SIG-M5 treated with dmso at 0.1 percent for 504 hours (cell line): ENCODE measurements around the gene UBA1.

ENCODE experiments used
- DNase-seq: peaks from one replicate; lab custom pipeline; 2025; ENCODE audit not compliant: unreplicated experiment; lab: John Stamatoyannopoulos, UW

The UBA1 gene

DNA sequence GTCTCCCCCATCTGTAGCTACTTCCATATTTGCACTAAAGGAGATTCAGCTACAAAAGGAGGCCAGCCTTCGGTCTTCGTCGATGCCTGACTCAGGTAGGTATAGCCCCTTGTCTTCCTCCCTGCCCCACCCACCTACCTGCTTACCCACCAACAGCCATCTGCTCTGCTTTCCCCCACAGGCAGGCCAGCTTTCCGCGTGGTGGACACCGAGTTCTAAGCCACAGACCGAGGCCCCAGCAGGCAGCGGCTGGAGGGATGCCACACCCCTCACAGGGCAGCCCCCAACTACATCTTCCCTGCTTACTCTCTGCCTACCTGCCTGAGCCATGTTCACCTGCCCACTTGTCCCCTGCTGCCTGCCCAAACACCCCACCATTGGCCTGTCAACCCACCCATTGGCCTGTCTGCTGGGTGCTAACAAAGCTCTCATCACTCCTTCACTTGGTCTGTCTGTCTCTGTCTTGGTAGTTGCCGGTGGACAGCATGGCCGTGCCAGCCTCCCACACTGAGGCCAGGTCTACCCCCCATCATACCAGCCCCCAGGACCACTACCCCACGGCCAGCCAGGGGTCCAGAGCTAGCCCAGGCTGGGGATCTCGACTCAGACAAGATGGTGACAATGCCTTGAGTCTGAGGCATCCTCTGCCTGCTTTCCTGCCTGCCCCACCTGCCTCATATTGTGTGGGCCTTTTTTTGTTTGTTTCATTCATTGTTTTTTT is 35.1 kb downstream of the UBA1 start:
- no peak for DNase-seq

DNA sequence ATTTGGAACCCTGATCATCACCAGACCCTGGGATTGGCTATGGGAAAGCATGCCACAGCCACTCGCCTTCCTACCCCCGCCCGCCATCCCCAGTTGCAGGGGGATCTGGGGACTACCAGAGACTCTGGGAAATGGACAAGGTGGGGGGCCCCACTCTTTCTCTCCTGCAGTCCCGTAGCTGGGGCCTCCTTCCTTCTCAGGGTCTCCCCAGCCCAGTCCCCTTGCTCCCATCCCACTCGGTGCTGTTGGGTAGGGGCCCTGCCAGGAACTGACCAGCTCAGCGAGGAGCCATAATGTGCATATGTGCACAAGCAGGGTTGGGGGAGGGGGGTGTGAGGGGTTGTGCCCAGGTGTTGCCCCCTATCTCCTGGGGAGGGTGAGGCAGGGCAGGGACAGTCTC is 35.8 kb downstream of the UBA1 start:
- no peak for DNase-seq

DNA sequence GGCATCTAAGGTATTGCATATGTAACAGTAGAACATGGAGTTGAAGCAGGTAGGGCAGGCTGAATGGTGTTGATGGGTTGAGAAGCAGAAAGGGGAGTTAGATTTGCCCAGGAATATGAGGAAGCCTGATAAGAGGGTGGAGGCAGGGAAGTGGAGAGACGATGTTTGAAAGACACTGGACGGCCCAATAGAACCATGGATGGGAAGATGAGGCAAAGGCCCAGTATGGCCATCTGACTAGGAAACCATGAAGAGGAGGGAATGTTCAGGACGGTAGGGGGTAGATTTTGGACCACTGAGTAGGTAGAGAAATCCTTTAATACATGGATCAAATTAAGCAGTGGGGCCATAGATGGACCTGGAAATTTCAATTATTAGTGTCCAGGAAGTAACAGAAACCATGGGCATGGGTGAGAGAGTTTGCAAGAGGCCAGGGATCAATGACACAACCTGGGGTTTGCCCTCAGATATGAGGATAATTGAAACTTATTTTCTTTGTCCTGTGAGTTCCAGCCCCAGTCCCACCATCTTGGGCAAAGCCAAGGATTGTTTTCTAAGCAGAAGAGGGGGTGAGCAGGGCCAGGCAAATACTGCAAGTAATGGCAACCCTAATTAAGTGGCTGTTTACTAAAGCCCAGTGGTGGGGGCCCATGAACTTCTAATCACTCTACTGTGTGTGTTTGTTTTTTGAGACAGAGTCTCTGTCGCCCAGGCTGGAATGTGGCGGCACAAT is 36.7 kb downstream of the UBA1 start:
- no peak for DNase-seq

DNA sequence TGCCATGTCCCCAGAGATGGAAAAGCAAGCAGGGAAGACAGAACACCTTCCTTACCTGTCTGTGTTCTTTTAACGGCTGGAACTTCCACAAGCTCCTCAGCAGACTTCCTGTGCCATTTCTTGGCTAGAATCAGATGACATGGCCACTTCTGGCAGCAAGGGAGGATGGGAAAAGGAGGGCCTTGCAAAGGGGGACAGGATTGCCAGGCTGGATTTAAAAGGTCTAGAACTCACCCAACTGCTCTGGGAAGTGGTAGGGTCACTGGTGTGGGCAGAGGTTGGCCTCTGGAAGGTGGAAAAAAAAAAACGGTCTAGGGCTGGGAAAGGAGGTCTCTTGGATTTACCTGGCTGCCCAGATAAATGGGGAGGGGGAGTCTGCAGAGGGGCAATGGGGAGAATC is 37.5 kb downstream of the UBA1 start:
- DNase-seq, result no peak

DNA sequence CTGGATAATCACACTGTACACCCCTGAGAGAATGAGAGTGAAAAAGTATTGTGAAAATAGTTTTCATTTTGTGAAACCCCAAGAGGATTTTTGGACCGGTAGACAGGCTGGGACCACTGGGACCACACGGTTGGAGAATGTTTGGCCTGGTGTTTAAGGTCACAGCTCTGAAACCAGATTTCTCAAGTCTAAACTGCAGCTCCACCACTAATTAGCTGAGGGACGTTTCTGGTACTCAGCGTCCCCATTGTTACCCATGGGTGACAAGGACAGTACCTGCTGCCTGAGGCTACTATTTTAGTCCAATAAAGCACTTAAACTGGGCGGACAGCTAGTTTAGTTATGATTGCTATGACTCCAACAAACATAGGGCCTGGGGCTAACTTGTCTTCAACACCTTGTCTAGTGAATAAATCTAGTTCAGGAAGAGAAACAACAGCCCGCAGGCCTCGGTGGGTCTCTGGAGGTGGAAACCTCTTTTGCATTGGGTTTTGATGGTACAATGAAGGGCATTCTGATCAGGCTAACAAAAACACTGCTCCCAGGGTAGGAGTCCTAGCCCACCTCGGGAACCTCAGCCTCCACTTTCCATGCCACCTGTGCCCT is 38.7 kb downstream of the UBA1 start:
- no peak for DNase-seq

DNA sequence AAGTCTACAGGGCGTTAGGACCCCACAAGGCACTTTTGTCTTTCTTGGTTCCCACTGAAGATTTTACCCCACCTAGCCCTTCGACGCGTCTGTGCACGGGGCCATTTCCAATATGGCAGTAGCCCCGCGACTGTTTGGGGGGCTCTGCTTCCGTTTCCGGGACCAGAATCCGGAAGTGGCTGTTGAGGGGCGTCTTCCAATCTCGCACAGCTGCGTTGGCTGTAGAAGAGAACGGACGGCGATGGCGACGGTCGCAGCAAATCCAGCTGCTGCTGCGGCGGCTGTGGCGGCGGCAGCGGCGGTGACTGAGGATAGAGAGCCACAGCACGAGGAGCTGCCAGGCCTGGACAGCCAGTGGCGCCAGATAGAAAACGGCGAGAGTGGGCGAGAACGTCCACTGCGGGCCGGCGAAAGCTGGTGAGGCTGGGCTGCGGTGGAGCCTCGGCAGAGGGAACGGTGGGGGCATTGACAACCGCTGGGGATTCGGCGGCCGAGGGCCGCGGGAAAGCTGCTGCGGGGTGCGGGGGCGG is 39.2 kb downstream of the UBA1 start, which contains the start of gene USP11:
Gene USP11 (plus strand): TSS at position 207 of the 530 bp plus-strand sequence. CDS start 35 bp downstream, at position 242.
- DNase-seq, result peak; percentile 40

DNA sequence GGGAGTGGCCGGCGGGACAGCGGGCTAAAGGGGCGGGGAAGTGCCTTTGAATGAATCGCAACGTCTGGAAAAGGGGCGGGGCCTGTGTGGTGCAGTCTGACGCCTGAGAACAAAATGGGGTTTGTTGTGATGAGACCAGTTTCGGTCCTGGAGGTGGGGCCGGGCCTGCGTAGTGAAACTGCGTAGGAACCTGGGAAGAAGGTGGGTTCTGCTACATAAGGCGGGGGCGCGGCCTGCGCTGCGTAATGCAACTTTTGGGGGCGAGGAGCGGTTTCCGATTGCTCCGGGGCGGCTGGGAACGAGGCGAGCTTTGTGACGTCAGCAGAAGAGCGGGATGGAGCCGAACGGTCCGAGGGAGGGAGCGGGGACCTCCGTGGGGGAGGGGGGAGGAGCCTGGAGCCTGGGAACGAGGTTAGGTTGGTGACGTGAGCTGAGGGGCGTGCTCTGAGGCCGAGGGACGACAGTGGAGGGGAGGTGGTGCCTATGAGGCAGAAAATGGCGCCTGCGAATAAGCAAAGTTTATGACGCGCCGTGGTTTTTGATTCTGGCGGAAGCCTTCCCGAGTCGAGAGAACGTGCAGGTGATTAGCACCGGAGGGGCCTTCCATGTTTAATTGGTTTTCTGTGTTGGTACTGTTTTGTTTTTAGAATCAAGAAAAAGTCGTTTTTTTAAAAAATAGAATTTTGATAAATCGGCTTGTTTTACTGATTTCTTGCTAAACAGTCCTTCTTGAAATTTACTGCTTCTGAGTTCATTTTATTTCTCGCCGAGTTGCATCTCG is 39.9 kb downstream of the UBA1 start:
- DNase-seq, result peak; percentile 96

DNA sequence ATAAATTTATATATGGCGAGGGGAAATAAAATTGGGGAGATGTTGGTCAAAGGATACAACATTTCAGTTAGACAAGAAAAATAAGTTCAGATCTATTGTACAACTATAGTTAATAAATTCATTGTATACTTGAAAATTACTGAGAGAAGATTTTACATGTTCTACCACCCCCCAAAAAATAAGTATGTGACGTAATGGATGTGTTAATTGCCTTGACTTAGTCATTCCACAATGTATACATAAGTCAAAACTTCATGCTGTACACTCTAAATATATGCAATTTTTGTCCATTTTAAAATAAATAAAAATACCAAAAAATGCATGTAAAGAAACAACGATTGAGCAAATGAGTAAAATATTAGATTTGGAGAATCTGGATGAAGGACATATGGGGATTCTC is 41.0 kb downstream of the UBA1 start:
- no peak for DNase-seq

DNA sequence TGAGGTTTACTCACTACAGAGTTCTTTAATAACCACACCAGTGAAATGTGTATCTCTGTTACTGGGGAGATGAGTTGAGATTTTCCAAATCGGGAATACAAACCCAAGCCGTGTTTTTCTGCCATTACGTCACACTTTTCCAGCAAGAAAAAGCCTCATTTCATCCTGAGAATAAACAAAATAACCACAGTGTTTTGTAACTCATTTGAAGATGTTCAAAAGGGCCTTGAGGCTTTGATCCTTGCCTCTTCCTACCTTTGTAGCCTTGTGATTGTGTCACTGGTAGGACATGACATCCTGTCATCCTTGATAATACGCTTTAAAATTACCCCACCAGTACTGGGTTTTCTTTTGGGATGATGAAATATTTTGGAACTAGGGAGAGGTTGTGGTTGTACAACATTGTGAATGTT is 42.1 kb downstream of the UBA1 start:
- DNase-seq, result no peak

DNA sequence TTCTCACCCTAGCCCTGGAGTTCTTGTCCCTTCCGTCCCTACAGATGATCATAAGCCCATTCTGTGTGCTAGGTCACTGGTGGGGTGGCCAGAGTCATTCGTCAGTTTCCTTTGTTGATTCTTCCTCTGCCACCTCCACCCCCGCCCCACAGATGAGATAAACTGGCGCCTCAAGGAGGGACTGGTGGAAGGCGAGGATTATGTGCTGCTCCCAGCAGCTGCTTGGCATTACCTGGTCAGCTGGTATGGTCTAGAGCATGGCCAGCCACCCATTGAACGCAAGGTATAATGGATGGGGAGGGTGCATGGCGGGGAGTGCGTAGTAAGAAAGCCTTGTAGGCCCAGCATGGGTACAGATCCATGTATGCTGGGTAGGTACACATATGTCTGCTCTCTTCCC is 45.6 kb downstream of the UBA1 start:
- no peak for DNase-seq

DNA sequence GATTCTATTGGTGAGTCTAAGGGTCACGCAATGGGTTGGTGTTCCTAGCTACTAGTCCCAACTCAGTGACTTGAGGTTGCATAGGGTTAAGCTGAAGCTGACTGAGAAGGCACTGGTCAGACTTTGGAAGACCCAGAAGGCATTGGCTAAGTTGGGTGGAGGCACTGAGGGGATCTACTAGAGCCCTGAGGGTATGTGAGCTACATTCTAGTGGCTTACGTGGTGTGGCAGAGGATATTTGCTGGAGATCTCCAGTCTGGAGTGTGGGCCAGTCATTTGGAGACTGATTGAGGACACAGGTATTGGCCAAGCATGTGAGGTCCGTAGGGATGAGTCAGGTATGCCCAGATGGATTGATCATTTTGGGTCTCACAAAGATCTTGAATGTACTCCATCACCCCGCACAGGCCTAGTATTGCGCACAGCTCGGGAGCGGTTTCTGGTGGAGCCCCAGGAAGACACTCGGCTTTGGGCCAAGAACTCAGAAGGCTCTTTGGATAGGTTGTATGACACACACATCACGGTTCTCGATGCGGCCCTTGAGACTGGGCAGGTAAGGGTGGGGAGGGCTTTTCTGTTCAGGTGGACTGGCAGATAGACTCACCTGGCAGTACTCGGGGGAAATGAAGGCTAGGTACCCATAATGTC is 46.4 kb downstream of the UBA1 start:
- DNase-seq, result no peak

DNA sequence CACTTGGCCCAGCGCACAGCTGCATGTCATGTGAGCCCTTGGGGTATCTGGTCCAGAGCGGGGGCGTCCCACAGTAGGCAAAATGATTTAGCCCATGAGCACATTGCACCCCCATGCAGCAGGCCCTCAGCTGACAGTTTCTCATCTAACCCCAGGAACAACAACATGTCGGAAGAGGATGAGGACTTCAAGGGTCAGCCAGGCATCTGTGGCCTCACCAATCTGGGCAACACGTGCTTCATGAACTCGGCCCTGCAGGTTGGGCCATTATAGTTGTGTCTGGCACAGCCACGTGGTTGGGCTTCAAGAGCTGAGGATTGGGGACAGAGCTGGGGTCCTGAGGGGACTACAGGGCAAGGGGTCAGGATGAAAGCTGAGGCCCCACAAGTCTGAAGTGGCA is 47.0 kb downstream of the UBA1 start:
- DNase-seq, result no peak

DNA sequence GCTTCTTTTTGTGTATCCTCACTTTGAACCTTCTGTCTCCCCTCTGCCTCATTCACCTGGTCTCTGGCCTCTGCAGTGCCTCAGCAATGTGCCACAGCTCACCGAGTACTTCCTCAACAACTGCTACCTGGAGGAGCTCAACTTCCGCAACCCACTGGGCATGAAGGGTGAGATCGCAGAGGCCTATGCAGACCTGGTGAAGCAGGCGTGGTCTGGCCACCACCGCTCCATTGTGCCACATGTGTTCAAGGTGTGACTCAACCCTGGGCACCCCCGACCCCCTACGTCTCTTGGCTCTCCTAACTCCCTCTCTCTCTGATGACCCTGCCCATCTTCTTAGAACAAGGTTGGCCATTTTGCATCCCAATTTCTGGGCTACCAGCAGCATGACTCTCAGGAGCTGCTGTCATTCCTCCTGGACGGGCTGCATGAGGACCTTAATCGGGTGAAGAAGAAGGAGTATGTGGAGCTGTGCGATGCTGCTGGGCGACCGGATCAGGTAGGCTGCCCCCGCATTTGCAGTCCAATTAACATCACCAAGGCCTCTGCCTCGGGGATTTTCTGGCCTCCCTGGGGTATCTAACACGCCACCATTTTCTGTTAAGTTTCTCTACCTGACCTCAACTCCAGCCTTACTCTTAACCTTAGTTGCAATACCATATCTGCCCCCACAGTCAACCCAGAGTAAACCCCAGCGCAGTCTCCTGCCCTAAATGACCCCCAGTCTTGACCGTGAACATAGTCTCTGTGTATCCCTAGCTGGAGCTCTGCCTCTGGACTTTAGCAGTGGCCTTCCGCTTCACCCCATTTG is 47.8 kb downstream of the UBA1 start:
- no peak for DNase-seq

DNA sequence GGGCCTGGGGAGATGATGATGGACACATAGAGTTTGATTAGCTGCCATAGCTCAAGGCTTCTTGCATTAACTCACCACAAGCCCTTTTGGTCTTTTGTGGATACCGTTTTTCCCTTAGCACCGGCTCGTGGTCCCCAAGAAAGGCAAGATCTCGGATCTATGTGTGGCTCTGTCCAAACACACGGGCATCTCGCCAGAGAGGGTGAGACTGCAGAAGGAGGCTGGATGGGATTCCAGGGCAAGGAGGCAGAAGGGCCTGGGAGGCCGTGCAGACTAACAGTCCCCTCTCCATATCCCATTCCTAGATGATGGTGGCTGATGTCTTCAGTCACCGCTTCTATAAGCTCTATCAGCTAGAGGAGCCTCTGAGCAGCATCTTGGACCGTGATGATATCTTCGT is 48.7 kb downstream of the UBA1 start:
- no peak for DNase-seq

DNA sequence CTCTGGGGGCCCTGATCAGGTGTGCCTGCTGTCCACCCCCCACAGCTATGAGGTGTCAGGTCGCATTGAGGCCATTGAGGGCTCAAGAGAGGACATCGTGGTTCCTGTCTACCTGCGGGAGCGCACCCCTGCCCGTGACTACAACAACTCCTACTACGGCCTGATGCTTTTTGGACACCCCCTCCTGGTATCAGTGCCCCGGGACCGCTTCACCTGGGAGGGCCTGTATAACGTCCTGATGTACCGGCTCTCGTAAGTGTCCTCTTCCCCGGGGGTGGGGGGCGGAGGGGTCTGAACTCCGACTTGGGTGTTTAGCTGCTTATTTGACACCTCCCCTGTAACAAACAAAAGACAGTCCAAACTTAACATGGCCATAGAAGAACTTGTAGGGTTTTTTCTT is 49.7 kb downstream of the UBA1 start:
- no peak for DNase-seq

DNA sequence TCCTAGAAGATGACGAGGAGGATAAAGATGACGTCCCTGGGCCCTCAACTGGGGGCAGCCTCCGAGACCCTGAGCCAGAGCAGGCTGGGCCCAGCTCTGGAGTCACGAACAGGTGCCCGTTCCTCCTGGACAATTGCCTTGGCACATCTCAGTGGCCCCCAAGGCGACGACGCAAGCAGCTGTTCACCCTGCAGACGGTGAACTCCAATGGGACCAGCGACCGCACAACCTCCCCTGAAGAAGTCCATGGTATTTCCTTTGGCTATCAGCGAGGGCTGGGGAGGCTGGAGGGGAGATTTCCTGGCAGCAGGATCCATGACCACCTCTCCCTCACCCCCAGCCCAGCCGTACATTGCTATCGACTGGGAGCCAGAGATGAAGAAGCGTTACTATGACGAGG is 51.0 kb downstream of the UBA1 start:
- DNase-seq, result no peak

DNA sequence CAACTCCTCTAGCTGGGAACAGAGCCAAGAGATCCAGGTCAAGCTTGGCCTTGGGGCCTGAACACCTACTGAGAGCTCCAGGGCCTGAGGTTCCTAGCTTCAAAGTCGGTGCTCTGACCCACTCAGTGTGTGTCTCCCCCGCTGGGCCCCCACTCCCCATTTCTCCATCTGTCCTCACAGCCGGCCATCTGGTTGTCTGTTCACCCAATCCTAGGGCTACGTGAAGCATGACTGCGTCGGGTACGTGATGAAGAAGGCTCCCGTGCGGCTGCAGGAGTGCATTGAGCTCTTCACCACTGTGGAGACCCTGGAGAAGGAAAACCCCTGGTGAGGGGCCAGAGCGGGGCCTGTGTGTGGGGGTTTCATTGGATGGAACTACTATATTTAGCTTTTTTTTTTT is 51.5 kb downstream of the UBA1 start:
- DNase-seq, result no peak

DNA sequence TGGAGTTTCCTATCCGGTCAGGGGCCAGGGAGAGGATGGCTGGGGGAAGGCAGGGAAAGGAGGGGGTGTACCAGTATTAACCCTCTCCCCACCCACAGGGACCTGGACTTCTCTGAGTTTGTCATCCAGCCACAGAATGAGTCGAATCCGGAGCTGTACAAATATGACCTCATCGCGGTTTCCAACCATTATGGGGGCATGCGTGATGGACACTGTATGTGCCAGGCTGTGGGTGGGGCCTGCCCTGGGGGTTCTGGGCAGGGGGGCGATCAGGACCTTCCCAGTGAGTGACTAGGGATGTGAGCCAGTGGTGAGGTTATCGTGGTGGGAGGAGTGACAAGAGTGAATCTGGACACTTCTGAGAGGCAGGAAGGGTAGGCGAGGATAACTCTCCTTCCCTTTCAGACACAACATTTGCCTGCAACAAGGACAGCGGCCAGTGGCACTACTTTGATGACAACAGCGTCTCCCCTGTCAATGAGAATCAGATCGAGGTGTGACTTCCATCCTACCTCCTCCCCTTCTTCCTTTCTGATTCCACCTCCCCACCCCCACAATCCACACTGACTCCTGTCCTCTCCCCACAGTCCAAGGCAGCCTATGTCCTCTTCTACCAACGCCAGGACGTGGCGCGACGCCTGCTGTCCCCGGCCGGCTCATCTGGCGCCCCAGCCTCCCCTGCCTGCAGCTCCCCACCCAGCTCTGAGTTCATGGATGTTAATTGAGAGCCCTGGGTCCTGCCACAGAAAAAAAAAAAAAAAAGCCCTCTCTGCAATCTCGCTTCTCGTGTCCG is 53.8 kb downstream of the UBA1 start:
- DNase-seq, result no peak

DNA sequence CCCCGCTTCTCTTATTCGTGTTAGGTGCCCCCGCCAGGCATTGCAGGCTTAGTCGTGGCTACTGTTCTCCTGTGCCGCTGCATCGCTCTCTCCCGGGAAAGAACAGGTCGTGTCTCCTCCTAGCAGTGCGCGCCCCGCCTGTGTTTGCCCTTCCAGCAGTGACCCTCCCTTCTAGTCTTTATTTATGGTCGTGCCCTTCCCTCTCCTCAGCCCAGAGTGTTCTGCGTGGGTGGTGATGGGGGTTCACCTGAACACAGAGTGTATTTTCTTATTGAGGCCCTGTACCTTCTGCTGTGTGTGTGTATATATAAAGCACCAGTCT is 54.3 kb downstream of the UBA1 start:
- no peak for DNase-seq
